Cardiac septum (tissue), 1 donor: Measurements from ENCODE around the gene NEGR1. TPM values are rescaled to one million over a fixed set of nuclear protein-coding genes. Genes with fewer than 3 reads are reported as not detected.
"Not testable (repeated sequence)": the region's sequence is repeated elsewhere in the genome, so short reads cannot be mapped to it uniquely, and the experiment has no call there.

ENCODE experiments used
- DNase-seq: peaks from one replicate; pipeline ENCODE4 v3.0.0-alpha.2; 2020; ENCODE audit warnings: low spot score
- intact Hi-C: fragments of 100-400 bp; cut with DNase I; formaldehyde crosslinking; loops from one replicate; pipeline ENCODE4 v1.14.0; 2022
- total RNA-seq: library from RNA; stranded (reverse); fragmentation: NEBNext Ultra II Directional; extraction: Animal tissue kit (Norgen Biotek cat#: 25700); gene quantifications from one replicate; pipeline ENCODE4 v1.2.1, GENCODE V29; 2021
- donor health status: DM: no; HTN: no; CAD: no.

Gene NEGR1
- total RNA-seq, 1 donor from 2014 or later: 5.2 TPM

- intact Hi-C loops: no loop called here
- DNase-seq: no peak
Observed at GRCh38 chr1:71908303-71908702, 374.0 kb downstream of the NEGR1 start.

GRCh38 chr1:71899881-71900280 is 382.5 kb downstream of the NEGR1 start:
- intact Hi-C loops: no loop called here

GRCh38 chr1:71888166-71888565 is 394.2 kb downstream of the NEGR1 start:
- DNase-seq, intact Hi-C loops: not testable (repeated sequence)

More at GRCh38 chr1:71899881-71900280, 382.5 kb downstream of the NEGR1 start:
- DNase-seq: no peak

- intact Hi-C loops: no loop called here
- no peak for DNase-seq
Observed at GRCh38 chr1:71885171-71885570, 397.2 kb downstream of the NEGR1 start.

- DNase-seq: no peak
- intact Hi-C loops: no loop called here
Observed at GRCh38 chr1:71882637-71883036, 399.7 kb downstream of the NEGR1 start.

GRCh38 chr1:71882226-71882625 is 400.1 kb downstream of the NEGR1 start:
- intact Hi-C loops: no loop called here
- no peak for DNase-seq

GRCh38 chr1:71881611-71882010 is 400.7 kb downstream of the NEGR1 start:
- DNase-seq: no peak
- intact Hi-C loops: no loop called here

- DNase-seq: no peak
- intact Hi-C loops: no loop called here
Observed at GRCh38 chr1:71869326-71869725, 413.0 kb downstream of the NEGR1 start.

GRCh38 chr1:71862756-71863155 is 419.6 kb downstream of the NEGR1 start:
- intact Hi-C loops: no loop called here
- no peak for DNase-seq

GRCh38 chr1:71861022-71861421 is 421.3 kb downstream of the NEGR1 start:
- no peak for DNase-seq
- intact Hi-C loops: no loop called here

GRCh38 chr1:71859806-71860205 is 422.5 kb downstream of the NEGR1 start:
- intact Hi-C loops: no loop called here
- DNase-seq: no peak

GRCh38 chr1:71857862-71858261 is 424.5 kb downstream of the NEGR1 start:
- no peak for DNase-seq
- intact Hi-C loops: no loop called here

- DNase-seq: no peak
- intact Hi-C loops: no loop called here
Observed at GRCh38 chr1:71853360-71853759, 429.0 kb downstream of the NEGR1 start.

- no peak for DNase-seq
- intact Hi-C loops: no loop called here
Observed at GRCh38 chr1:71850936-71851335, 431.4 kb downstream of the NEGR1 start.

GRCh38 chr1:71850515-71850914 is 431.8 kb downstream of the NEGR1 start:
- no peak for DNase-seq
- intact Hi-C loops: no loop called here

GRCh38 chr1:71843012-71843411 is 439.3 kb downstream of the NEGR1 start:
- intact Hi-C loops: no loop called here
- DNase-seq: no peak

- no peak for DNase-seq
- intact Hi-C loops: no loop called here
Observed at GRCh38 chr1:71839876-71840275, 442.5 kb downstream of the NEGR1 start.

GRCh38 chr1:71836904-71837303 is 445.4 kb downstream of the NEGR1 start:
- DNase-seq: no peak
- intact Hi-C loops: no loop called here

GRCh38 chr1:71835442-71835813 is 446.9 kb downstream of the NEGR1 start:
- intact Hi-C loops: no loop called here
- DNase-seq: no peak

GRCh38 chr1:71834601-71835441 is 447.5 kb downstream of the NEGR1 start:
- no peak for DNase-seq
- intact Hi-C loops: no loop called here

- intact Hi-C loops: no loop called here
- DNase-seq: no peak
Observed at GRCh38 chr1:71831646-71832045, 450.7 kb downstream of the NEGR1 start.

- intact Hi-C loops: no loop called here
- DNase-seq: no peak
Observed at GRCh38 chr1:71829346-71829745, 453.0 kb downstream of the NEGR1 start.
